ENCODE measurements around the gene PTPN20.

PTPN20 gene

GRCh38 chr10:46998192-46998591, 87.0 kb downstream of the PTPN20 start:
- ChIA-PET CTCF (interaction anchor here (1.3 kb wide), 1 partner anchor 314 kb away, joined by 5 read pairs; no protein-coding TSS in a partner anchor), POLR2A (no interaction called here)
- no peak for TF ChIP-seq CTCF (IDR thresholded peaks at IDR 0.05; ENCODE audit: insufficient read depth, low read length, missing control alignments)
- H3K4me3 ChIP-seq (ENCODE audit: low read depth, low read length) = no peak overlapping the region
- no peak for DNase-seq (ENCODE audit: low read depth, low spot score)

DNA sequence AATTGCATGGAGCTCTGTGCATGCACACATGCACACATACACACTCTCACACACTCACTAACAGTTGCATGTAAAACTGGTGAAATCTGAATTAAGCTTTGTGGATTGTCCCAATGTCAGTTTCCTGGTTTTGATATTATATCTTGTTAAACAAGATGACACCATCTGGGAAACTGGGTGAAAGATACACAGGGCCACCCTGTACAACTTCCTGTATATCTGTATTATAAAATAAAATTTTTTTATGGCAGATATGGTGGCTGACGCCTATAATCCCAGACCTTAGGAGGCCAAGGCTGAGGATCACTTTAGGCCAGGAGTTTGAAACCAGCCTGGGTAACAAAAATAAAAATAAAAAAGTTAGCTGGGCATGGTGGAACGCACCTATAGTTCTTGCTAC, 87.4 kb downstream of the PTPN20 start:
- CTCF ChIA-PET = interaction anchor here (1.3 kb wide), 1 partner anchor 314 kb away, joined by 5 read pairs; no protein-coding TSS in a partner anchor
- TF ChIP-seq CTCF (IDR thresholded peaks at IDR 0.05; ENCODE audit: insufficient read depth, low read length, missing control alignments) = no peak
- POLR2A ChIA-PET = no interaction called here
- no peak for DNase-seq (ENCODE audit: low read depth, low spot score)
- H3K4me3 ChIP-seq (ENCODE audit: low read depth, low read length) = no peak overlapping the region

DNA sequence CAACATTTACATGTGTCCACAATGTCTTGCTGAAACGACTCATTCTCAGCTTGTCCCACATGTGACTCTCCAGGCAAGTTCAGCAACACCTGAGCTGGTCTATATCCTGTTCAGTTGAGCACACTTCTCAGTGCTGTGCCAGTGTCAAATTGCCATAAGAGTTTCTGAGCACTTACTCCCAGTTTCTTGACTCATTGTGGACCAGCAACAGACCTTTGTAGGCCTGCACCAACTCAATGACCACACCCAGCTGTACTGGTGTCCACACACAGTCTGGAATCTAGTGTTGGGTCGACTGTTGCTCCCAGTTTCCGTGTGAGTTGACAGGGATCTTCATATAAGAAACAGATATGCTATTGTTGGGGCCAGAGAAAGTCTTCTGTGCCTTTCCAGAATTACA, 88.0 kb downstream of the PTPN20 start:
- H3K4me3 ChIP-seq (ENCODE audit: low read depth, low read length) = no peak overlapping the region
- no peak for TF ChIP-seq CTCF (IDR thresholded peaks at IDR 0.05; ENCODE audit: insufficient read depth, low read length, missing control alignments)
- DNase-seq (ENCODE audit: low read depth, low spot score) = no peak
- ChIA-PET POLR2A (no interaction called here), CTCF (interaction anchor here (1.3 kb wide), 1 partner anchor 314 kb away, joined by 3 read pairs; no protein-coding TSS in a partner anchor)

GRCh38 chr10:47008769-47009168, 97.5 kb downstream of the PTPN20 start:
- no peak overlapping the region for H3K4me3 ChIP-seq (ENCODE audit: low read depth, low read length)
- ChIA-PET POLR2A (no interaction called here), CTCF (no interaction called here)
- DNase-seq (ENCODE audit: low read depth, low spot score) = no peak
- no peak for TF ChIP-seq CTCF (IDR thresholded peaks at IDR 0.05; ENCODE audit: insufficient read depth, low read length, missing control alignments)

DNA sequence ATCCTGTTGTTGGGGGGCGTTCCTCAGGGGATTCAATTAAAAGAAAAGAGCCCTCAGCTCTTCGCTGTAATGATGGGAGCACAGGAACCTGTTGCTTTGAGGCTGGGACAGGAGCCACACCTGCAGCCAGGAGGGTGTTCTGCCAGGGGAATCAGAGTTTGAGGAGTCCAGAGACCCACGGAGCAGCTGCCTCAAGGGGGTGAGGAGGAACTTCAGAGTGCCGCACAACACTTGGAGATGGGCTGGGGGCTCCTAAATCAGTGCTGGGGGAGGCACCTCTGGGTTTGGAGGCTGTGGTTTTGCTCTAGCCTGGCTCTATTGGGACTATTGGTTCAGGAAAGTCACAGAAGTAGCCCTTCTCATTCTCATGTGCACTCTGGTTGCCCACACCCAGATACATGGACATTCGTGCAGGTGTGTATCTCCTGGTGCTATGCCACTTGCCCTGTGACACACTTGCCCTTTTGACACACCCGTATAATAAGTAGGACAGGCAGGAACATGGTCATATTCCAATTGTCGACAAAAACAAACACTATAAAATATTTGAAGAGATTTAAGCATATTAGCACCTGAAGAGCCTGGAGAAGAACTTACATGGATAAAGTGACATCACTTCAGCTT, 98.1 kb downstream of the PTPN20 start:
- DNase-seq (ENCODE audit: low read depth, low spot score) = no peak
- TF ChIP-seq CTCF (IDR thresholded peaks at IDR 0.05; ENCODE audit: insufficient read depth, low read length, missing control alignments) = no peak
- no peak overlapping the region for H3K4me3 ChIP-seq (ENCODE audit: low read depth, low read length)
- POLR2A ChIA-PET = no interaction called here
- CTCF ChIA-PET = interaction anchor here (1.1 kb wide), 1 partner anchor 12 kb away, joined by 3 read pairs; no protein-coding TSS in a partner anchor

GRCh38 chr10:47010036-47010435, 98.8 kb downstream of the PTPN20 start:
- POLR2A ChIA-PET = no interaction called here
- DNase-seq (ENCODE audit: low read depth, low spot score) = no peak
- no peak overlapping the region for H3K4me3 ChIP-seq (ENCODE audit: low read depth, low read length)
- no peak for TF ChIP-seq CTCF (IDR thresholded peaks at IDR 0.05; ENCODE audit: insufficient read depth, low read length, missing control alignments)
- CTCF ChIA-PET = interaction anchor here (1.1 to 1.3 kb wide), 2 partner anchors 12 to 15 kb away, joined by 3 to 4 read pairs; no protein-coding TSS in a partner anchor

Measured in AG04449 (cell line).